Liver (tissue), 9 donors: ENCODE data around the gene IDE. TPM values are rescaled to one million over a fixed set of nuclear protein-coding genes. Genes with fewer than 3 reads are reported as not detected.

Source experiments
- DNase-seq: peaks from one replicate; pipeline ENCODE4 v3.0.0-alpha.2; 2017; ENCODE audit warnings: low spot score
- H3K27ac ChIP-seq, 2 donors: one replicate each; pipeline ENCODE4 v1.7.0; 2013; ENCODE audit warnings: inconsistent platforms in 2 of 2, low read length in 2 of 2, control low read depth in 1 of 2, low read depth in 1 of 2, mild to moderate bottlenecking in 1 of 2
- H3K27me3 ChIP-seq, 4 donors: one replicate each; pipeline versions ENCODE4 v1.6.1 to v1.7.0; 2013; ENCODE audit warnings: low read length in 3 of 4, inconsistent platforms in 1 of 4, mild to moderate bottlenecking in 1 of 4, moderate library complexity in 1 of 4; ENCODE audit not compliant: control insufficient read depth in 4 of 4, insufficient read depth in 4 of 4
- H3K36me3 ChIP-seq, 4 donors: one replicate each; pipeline versions ENCODE4 v1.6.1 to v1.7.0; 2013; ENCODE audit warnings: low read length in 3 of 4, mild to moderate bottlenecking in 3 of 4, low read depth in 1 of 4, moderate library complexity in 1 of 4; ENCODE audit not compliant: control insufficient read depth in 4 of 4, insufficient read depth in 3 of 4
- H3K4me1 ChIP-seq, 4 donors: one replicate each; pipeline versions ENCODE4 v1.6.1 to v1.7.0; 2013; ENCODE audit warnings: low read length in 3 of 4, mild to moderate bottlenecking in 3 of 4, moderate library complexity in 1 of 4; ENCODE audit not compliant: control insufficient read depth in 4 of 4, insufficient read depth in 4 of 4
- H3K4me3 ChIP-seq, 3 donors: one replicate each; pipeline versions ENCODE4 v1.6.1 to v1.7.0; 2013; ENCODE audit warnings: low read length in 3 of 3, control low read depth in 1 of 3, low read depth in 1 of 3, mild to moderate bottlenecking in 1 of 3
- H3K9ac ChIP-seq, 2 donors: one replicate each; pipeline ENCODE4 v1.7.0; 2013; ENCODE audit warnings: low read length in 2 of 2, mild to moderate bottlenecking in 2 of 2, moderate library complexity in 2 of 2, control low read depth in 1 of 2, low read depth in 1 of 2
- H3K9me3 ChIP-seq, 4 donors: one replicate each; pipeline versions ENCODE4 v1.6.1 to v1.7.0; 2013; ENCODE audit warnings: low read length in 3 of 4; ENCODE audit not compliant: control insufficient read depth in 4 of 4
- ATF3 ChIP-seq: IDR thresholded peaks from 2 replicates; pipeline ENCODE4 v1.6.1; 2016; ENCODE audit warnings: antibody characterized with exemption
- CTCF ChIP-seq: fragments of 150-350 bp; IDR thresholded peaks from 2 replicates; pipeline ENCODE4 v1.5.1; 2017; ENCODE audit warnings: improper control_type of control experiment, low read depth, low read length; ENCODE audit not compliant: missing input control
- EGR1 ChIP-seq, 2 donors: IDR thresholded peaks; 2 replicates each; pipeline ENCODE4 v1.6.1; 2016 to 2018; ENCODE audit warnings: antibody characterized with exemption in 2 of 2, low read depth in 2 of 2
- FOXA1 ChIP-seq: IDR thresholded peaks from 2 replicates; pipeline ENCODE4 v1.6.1; 2016; ENCODE audit warnings: antibody characterized with exemption
- HNF4A ChIP-seq, 2 donors: conservative IDR thresholded peaks; 2 replicates each; pipeline ENCODE4 v1.6.1; 2016; ENCODE audit warnings: antibody characterized with exemption in 2 of 2, mild to moderate bottlenecking in 2 of 2
- HNF4G ChIP-seq: IDR thresholded peaks from 2 replicates; pipeline ENCODE4 v1.6.1; 2016; ENCODE audit warnings: antibody characterized with exemption
- JUND ChIP-seq, 2 donors: IDR thresholded peaks; 2 replicates each; pipeline ENCODE4 v1.6.1; 2016; ENCODE audit warnings: antibody characterized with exemption in 2 of 2
- MAX ChIP-seq: IDR thresholded peaks from 2 replicates; pipeline ENCODE4 v1.6.1; 2016; ENCODE audit warnings: antibody characterized with exemption
- NR2F2 ChIP-seq: IDR thresholded peaks from 2 replicates; pipeline ENCODE4 v1.6.1; 2016; ENCODE audit warnings: antibody characterized with exemption
- RAD21 ChIP-seq, 2 donors: IDR thresholded peaks; 2 replicates each; pipeline ENCODE4 v1.6.1; 2016; ENCODE audit warnings: antibody characterized with exemption in 2 of 2, mild to moderate bottlenecking in 2 of 2
- REST ChIP-seq: IDR thresholded peaks from 2 replicates; pipeline ENCODE4 v1.6.1; 2016; ENCODE audit warnings: antibody characterized with exemption, mild to moderate bottlenecking
- RXRA ChIP-seq, 2 donors: IDR thresholded peaks; 2 replicates each; pipeline ENCODE4 v1.6.1; 2017 to 2018; ENCODE audit warnings: antibody characterized with exemption in 2 of 2, mild to moderate bottlenecking in 1 of 2
- SP1 ChIP-seq: IDR thresholded peaks from 2 replicates; pipeline ENCODE4 v1.6.1; 2018; ENCODE audit warnings: antibody characterized with exemption, mild to moderate bottlenecking
- TAF1 ChIP-seq: conservative IDR thresholded peaks from 2 replicates; pipeline ENCODE4 v1.6.1; 2016; ENCODE audit warnings: antibody characterized with exemption, mild to moderate bottlenecking
- YY1 ChIP-seq: IDR thresholded peaks from 2 replicates; pipeline ENCODE4 v1.6.1; 2016; ENCODE audit warnings: antibody characterized with exemption, mild to moderate bottlenecking
- ZBTB33 ChIP-seq: IDR thresholded peaks from 2 replicates; pipeline ENCODE4 v1.6.1; 2016; ENCODE audit warnings: antibody characterized with exemption
- WGBS: extraction: QIAGEN DNeasy Blood & Tissue Kit; methylation state at CpG from one replicate; pipeline ENCODE4 v1.1.7; 2013; 5-methylcytosine and 5-hydroxymethylcytosine counted together
- polyA plus RNA-seq, 2 donors: library from polyadenylated mRNA; stranded (reverse) in 1 of 2; unstranded in 1 of 2; fragments of 200-250 nt in 1 of 2; fragments of >200 nt in 1 of 2; fragmentation: Nextera tagmentation in 1 of 2; extraction: Ambion mirVana in 1 of 2; gene quantifications; one replicate each; pipeline versions ENCODE4 v1.2.1 to v1.2.3, GENCODE V29; 2013 to 2015
- total RNA-seq, 2 donors: library from RNA; depleted of rRNA; stranded (reverse); fragments of >200 nt; gene quantifications; one replicate each; pipeline ENCODE4 v1.2.3, GENCODE V29; 2014
- donor health status: healthy.
- donor health status: healthy.
- donor health status: healthy.
- donor health status: healthy.
- donor health status: healthy.

The IDE gene
- total and polyA plus RNA-seq, 4 donors: 9.4 to 31.3 (median 15.3) TPM

GRCh38 chr10:92480413-92480812 is 93.5 kb downstream of the IDE start:
- H3K9ac ChIP-seq: no peak overlapping the region
- no peak overlapping the region for H3K4me3 ChIP-seq
- no peak overlapping the region for H3K27ac ChIP-seq
- H3K27me3 ChIP-seq: no peaks in the 10 kb centered on the region
- H3K9me3 ChIP-seq: no peaks in the 10 kb centered on the region
- peaks cover 15 to 53% (median 36%) of the 10 kb centered on the region in 4 donors for H3K36me3 ChIP-seq
- no peak for DNase-seq
- TF ChIP-seq MAX (no peak), NR2F2 (no peak), HNF4A (conservative IDR thresholded peaks at IDR 0.05) (no peak), TAF1 (no peak), REST (no peak)
- H3K4me1 ChIP-seq: no peaks in the 10 kb centered on the region

- TF ChIP-seq NR2F2 (no peak), SP1 (no peak), FOXA1 (no peak), MAX (no peak), TAF1 (no peak), ZBTB33 (no peak), YY1 (no peak), ATF3 (no peak), JUND (IDR thresholded peaks at IDR 0.05) (no peak), RAD21 (IDR thresholded peaks at IDR 0.05) (no peak), RXRA (IDR thresholded peaks at IDR 0.05) (no peak), CTCF (no peak), REST (no peak), HNF4G (no peak), EGR1 (IDR thresholded peaks at IDR 0.05; ENCODE audit: low read depth in 2 of 2) (no peak), HNF4A (conservative IDR thresholded peaks at IDR 0.05) (no peak)
- H3K27ac ChIP-seq: no peak overlapping the region
- 95% methylated on average over 7 of the region's 7 CpGs for whole genome bisulfite sequencing
- H3K9me3 ChIP-seq: no peaks in the 10 kb centered on the region
- DNase-seq: no peak
- no peak overlapping the region for H3K9ac ChIP-seq
- H3K27me3 ChIP-seq: no peaks in the 10 kb centered on the region
- no peaks in the 10 kb centered on the region for H3K4me1 ChIP-seq
- no peak overlapping the region for H3K4me3 ChIP-seq
- H3K36me3 ChIP-seq: peaks cover 15 to 51% (median 40%) of the 10 kb centered on the region in 4 donors
Measured at GRCh38 chr10:92479547-92479946, 94.3 kb downstream of the IDE start.
